Measurements from ENCODE around the gene EBLN1. TPM values are rescaled to one million over a fixed set of nuclear protein-coding genes. Genes with fewer than 3 reads are reported as not detected.

EBLN1 gene
- total and polyA plus RNA-seq, 2 of the 13 experiments (the other 11 are each of a cell fraction or from before 2014, with no cell fraction given), result not detected

DNA sequence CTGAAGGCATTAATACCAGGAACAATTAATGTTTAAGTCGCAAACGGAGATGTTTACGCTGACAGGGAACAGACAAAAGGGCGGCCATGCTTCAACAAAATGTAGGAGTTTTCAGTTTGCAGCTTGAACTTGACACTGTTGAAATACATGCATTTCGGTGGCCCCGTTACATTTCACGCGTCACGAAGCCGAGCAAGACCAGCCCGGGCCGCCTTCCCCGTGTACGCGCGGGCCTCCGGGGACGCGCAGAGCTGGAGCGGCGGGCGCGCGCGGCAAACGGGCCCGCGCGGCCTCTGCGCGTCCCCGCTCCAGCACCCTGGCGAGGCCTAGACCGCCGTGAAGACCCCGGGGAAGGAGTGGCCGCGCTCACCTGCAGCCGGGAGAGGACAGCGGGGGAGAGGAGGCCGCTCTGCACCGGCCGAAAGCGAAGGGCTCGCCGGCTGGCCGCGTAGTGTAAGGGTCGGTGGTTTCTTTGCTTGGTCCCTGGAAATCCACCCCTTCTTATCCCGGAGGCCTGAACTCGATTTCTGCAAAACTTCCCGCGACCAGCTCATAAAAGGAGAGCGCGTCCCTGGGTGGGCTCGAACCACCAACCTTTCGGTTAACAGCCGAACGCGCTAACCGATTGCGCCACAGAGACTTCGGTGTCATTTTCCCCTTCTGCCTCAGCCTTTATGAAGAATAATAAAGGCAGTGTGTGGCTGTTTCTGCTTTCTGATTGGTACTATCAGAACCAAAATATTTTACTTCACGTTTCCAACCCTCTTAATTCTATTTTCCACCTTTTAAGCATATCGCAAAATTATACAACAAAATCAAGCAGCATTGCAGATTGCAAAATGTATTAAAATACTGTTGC is 11.4 kb upstream of the EBLN1 start (continued):
- TF ChIP-seq, protein P1, sequence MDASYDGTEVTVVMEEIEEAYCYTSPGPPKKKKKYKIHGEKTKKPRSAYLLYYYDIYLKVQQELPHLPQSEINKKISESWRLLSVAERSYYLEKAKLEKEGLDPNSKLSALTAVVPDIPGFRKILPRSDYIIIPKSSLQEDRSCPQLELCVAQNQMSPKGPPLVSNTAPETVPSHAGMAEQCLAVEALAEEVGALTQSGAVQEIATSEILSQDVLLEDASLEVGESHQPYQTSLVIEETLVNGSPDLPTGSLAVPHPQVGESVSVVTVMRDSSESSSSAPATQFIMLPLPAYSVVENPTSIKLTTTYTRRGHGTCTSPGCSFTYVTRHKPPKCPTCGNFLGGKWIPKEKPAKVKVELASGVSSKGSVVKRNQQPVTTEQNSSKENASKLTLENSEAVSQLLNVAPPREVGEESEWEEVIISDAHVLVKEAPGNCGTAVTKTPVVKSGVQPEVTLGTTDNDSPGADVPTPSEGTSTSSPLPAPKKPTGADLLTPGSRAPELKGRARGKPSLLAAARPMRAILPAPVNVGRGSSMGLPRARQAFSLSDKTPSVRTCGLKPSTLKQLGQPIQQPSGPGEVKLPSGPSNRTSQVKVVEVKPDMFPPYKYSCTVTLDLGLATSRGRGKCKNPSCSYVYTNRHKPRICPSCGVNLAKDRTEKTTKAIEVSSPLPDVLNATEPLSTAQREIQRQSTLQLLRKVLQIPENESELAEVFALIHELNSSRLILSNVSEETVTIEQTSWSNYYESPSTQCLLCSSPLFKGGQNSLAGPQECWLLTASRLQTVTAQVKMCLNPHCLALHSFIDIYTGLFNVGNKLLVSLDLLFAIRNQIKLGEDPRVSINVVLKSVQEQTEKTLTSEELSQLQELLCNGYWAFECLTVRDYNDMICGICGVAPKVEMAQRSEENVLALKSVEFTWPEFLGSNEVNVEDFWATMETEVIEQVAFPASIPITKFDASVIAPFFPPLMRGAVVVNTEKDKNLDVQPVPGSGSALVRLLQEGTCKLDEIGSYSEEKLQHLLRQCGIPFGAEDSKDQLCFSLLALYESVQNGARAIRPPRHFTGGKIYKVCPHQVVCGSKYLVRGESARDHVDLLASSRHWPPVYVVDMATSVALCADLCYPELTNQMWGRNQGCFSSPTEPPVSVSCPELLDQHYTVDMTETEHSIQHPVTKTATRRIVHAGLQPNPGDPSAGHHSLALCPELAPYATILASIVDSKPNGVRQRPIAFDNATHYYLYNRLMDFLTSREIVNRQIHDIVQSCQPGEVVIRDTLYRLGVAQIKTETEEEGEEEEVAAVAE (CRISPR knock-in tag; IDR thresholded peaks at IDR 0.05; ENCODE audit: borderline replicate concordance), result no peak; the same call in 1 of the 2 replicates
- TF ChIP-seq, protein P2, sequence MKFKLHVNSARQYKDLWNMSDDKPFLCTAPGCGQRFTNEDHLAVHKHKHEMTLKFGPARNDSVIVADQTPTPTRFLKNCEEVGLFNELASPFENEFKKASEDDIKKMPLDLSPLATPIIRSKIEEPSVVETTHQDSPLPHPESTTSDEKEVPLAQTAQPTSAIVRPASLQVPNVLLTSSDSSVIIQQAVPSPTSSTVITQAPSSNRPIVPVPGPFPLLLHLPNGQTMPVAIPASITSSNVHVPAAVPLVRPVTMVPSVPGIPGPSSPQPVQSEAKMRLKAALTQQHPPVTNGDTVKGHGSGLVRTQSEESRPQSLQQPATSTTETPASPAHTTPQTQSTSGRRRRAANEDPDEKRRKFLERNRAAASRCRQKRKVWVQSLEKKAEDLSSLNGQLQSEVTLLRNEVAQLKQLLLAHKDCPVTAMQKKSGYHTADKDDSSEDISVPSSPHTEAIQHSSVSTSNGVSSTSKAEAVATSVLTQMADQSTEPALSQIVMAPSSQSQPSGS (CRISPR knock-in tag; IDR thresholded peaks at IDR 0.05), result peak; percentile 85; the same call in 1 of the 2 replicates
- TF ChIP-seq MXD4 (CRISPR knock-in tag; IDR thresholded peaks at IDR 0.05) (0 out of 2 replicates have a peak, but pooled peaks have one; percentile 51), ZNF44 (CRISPR knock-in tag; IDR thresholded peaks at IDR 0.05) (no peak), ZNF543 (CRISPR knock-in tag; IDR thresholded peaks at IDR 0.05) (peak; percentile 76; the same call in 1 of the 2 replicates), GLI4 (CRISPR knock-in tag; IDR thresholded peaks at IDR 0.05; ENCODE audit: borderline replicate concordance) (no peak; the same call in 1 of the 2 replicates), TAF15 (IDR thresholded peaks at IDR 0.05; ENCODE audit: low read depth, low read length, poor library complexity, severe bottlenecking) (no peak), YEATS4 (CRISPR knock-in tag; IDR thresholded peaks at IDR 0.05; ENCODE audit: borderline replicate concordance) (peak; percentile 70; the same call in 1 of the 2 replicates), ZNF766 (CRISPR knock-in tag; IDR thresholded peaks at IDR 0.05; ENCODE audit: borderline replicate concordance) (peak; percentile 63; the same call in 1 of the 2 replicates), ZBTB3 (CRISPR knock-in tag; IDR thresholded peaks at IDR 0.05; ENCODE audit: borderline replicate concordance, low read depth) (no peak), ZBTB7B (CRISPR knock-in tag; IDR thresholded peaks at IDR 0.05) (peak; percentile 94), ZNF660 (CRISPR knock-in tag; IDR thresholded peaks at IDR 0.05; ENCODE audit: borderline replicate concordance, low read depth) (no peak), TBL1XR1 (IDR thresholded peaks at IDR 0.05; ENCODE audit: borderline replicate concordance, low read length, partially characterized antibody) (peak; percentile 58), ZNF274 (CRISPR knock-in tag; IDR thresholded peaks at IDR 0.05) (peak; percentile 64; the same call in 1 of the 2 replicates)
- TF ChIP-seq, protein P3, sequence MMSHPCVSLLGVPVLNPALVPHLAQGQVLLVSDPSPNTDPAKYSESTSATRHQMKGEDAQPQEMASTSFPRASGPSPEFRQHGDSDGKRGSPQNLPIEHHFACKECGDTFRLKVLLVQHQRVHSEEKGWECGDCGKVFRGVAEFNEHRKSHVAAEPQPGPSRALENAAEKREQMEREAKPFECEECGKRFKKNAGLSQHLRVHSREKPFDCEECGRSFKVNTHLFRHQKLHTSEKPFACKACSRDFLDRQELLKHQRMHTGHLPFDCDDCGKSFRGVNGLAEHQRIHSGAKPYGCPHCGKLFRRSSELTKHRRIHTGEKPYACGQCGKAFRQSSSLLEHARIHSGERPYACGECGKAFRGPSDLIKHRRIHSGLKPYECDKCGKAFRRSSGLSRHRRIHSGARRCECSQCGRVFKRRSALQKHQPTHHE (CRISPR knock-in tag; IDR thresholded peaks at IDR 0.05; ENCODE audit: borderline replicate concordance), result peak; percentile 38; the same call in 1 of the 2 replicates
- TF ChIP-seq, protein P4, sequence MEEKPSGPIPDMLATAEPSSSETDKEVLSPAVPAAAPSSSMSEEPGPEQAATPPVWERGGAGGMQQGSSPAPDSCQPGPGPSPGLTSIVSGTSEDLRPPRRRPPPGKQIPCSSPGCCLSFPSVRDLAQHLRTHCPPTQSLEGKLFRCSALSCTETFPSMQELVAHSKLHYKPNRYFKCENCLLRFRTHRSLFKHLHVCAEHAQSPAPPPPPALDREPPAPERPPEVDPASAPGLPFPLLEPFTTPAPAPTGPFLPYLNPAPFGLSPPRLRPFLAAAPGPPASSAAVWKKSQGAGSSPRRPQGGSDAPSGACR (CRISPR knock-in tag; IDR thresholded peaks at IDR 0.05), result 0 out of 2 replicates have a peak, but pooled peaks have one; percentile 60
- TF ChIP-seq, protein P5, sequence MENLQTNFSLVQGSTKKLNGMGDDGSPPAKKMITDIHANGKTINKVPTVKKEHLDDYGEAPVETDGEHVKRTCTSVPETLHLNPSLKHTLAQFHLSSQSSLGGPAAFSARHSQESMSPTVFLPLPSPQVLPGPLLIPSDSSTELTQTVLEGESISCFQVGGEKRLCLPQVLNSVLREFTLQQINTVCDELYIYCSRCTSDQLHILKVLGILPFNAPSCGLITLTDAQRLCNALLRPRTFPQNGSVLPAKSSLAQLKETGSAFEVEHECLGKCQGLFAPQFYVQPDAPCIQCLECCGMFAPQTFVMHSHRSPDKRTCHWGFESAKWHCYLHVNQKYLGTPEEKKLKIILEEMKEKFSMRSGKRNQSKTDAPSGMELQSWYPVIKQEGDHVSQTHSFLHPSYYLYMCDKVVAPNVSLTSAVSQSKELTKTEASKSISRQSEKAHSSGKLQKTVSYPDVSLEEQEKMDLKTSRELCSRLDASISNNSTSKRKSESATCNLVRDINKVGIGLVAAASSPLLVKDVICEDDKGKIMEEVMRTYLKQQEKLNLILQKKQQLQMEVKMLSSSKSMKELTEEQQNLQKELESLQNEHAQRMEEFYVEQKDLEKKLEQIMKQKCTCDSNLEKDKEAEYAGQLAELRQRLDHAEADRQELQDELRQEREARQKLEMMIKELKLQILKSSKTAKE (CRISPR knock-in tag; IDR thresholded peaks at IDR 0.05; ENCODE audit: borderline replicate concordance), result no peak
